Effector memory CD4-positive, alpha-beta T cell (primary cell): ENCODE measurements around the gene FCN2.

Experiments used
- DNase-seq, 3 donors: peaks; one replicate each; pipeline ENCODE4 v3.0.0-alpha.2; 2020
- H3K27ac ChIP-seq: 2 replicates; pipeline ENCODE4 v1.7.0; 2013; ENCODE audit warnings: mild to moderate bottlenecking, low read length, moderate library complexity; ENCODE audit not compliant: insufficient read depth, poor library complexity, severe bottlenecking
- H3K27me3 ChIP-seq: replicated peaks from 2 replicates; pipeline ENCODE4 v1.7.0; 2013; ENCODE audit warnings: mild to moderate bottlenecking, low read length; ENCODE audit not compliant: insufficient read depth, control insufficient read depth, poor library complexity, severe bottlenecking
- H3K36me3 ChIP-seq: 2 replicates; pipeline ENCODE4 v1.7.0; 2013; ENCODE audit warnings: mild to moderate bottlenecking, low read length, moderate library complexity; ENCODE audit not compliant: control insufficient read depth, insufficient read depth
- H3K4me1 ChIP-seq: 2 replicates; pipeline ENCODE4 v1.7.0; 2013; ENCODE audit warnings: low read length, mild to moderate bottlenecking; ENCODE audit not compliant: control insufficient read depth, insufficient read depth, poor library complexity, severe bottlenecking
- H3K4me3 ChIP-seq: 2 replicates; pipeline ENCODE4 v1.7.0; 2013; ENCODE audit warnings: low read length, low read depth, mild to moderate bottlenecking; ENCODE audit not compliant: insufficient read depth, poor library complexity, severe bottlenecking
- H3K9me3 ChIP-seq: 2 replicates; pipeline ENCODE4 v1.7.0; 2013; ENCODE audit warnings: mild to moderate bottlenecking, low read length, moderate library complexity; ENCODE audit not compliant: control insufficient read depth

The FCN2 gene

DNA sequence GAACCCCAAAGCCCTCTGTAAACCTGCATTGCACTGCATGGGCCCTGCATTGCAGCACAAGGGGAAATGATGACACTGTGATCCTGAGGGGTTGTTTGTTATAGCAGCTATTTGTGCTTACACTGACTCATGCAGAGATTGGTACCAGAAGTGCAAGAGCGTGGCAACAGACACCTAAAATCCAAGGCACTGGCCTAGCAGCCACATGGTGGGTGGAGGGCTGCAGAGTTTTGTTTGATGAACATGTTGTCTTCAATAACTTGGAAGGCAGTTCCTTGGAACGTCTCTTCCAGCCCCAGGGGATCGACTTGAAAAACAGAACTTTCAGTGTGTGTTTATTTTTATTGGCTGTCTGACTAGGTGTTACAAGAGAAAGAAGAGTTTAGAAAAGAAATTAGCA is 14.5 kb downstream of the FCN2 start:
- Histone ChIP-seq H3K4me3 (no peak overlapping the region), H3K4me1 (no peaks in the 10 kb centered on the region), H3K27me3 (peaks cover 5% of the 10 kb centered on the region), H3K9me3 (peaks cover 5% of the 10 kb centered on the region), H3K27ac (no peak overlapping the region), H3K36me3 (no peaks in the 10 kb centered on the region)
- no peak for DNase-seq

DNA sequence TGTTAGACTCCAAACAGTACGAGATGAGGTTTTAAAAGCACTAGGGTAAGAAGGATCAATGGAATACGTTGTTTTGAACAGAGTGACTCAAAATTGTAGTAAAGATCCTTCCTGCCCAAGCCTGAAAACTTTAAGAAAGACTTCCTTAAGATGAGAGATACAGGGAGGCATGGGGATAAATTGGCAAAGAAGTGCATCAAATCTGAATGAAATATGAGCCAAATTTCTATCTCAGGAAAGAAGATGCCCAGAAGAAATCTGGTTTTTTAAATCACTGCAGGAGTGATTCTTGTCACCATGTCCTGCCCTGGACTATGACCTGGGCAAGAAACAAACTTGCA is 14.9 kb downstream of the FCN2 start:
- Histone ChIP-seq H3K9me3 (peaks cover 5% of the 10 kb centered on the region), H3K27me3 (peaks cover 5% of the 10 kb centered on the region), H3K4me1 (no peaks in the 10 kb centered on the region), H3K27ac (no peak overlapping the region), H3K4me3 (no peak overlapping the region), H3K36me3 (no peaks in the 10 kb centered on the region)
- DNase-seq: no peak

DNA sequence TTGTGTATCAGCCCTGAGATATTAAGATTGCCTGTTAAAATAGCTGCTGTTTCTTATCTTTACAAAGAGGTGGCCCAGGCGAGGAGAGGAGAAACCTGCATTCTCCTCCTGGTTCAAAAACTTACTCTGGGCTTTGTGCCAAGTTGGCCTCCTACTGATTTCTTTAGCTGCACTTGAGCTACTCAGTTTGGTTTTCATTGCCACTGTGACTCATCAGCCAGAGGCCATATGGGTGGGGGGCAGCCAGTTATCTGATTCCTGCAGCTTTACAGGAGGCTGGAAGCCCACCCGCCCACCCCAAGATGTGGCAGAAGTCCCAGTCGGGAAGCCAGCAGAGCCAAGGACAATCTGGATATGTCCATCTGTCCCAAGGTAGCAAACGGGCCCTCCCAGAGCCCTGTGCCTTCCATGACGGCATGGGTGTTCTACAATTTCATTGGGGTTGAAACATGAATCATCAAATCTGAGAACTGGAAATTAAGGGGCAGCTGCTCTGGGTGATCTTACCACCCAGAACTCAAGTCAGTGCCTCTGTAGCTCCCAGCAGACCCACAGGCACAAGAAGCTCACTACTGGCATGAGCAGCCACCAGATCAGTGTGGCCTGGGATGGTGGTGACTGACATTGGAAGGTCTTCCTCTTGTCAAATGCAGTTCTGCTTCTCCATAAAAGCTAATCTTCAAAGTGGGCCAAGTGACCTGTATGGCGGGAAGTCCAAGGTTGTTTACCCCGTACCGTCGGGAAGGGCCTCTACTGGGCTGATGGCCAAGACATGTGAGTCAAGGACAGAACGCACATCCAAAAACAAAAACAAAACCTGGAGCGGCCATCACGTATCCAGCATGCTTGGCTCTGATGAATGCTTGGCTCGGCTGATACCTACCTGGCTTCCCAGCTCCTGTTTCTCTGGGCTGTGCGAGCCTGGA is 15.6 kb downstream of the FCN2 start:
- H3K4me1 ChIP-seq: no peaks in the 10 kb centered on the region
- H3K9me3 ChIP-seq: peaks cover 5% of the 10 kb centered on the region
- peaks cover 5% of the 10 kb centered on the region for H3K27me3 ChIP-seq
- H3K4me3 ChIP-seq: no peak overlapping the region
- DNase-seq: no peak
- H3K36me3 ChIP-seq: no peaks in the 10 kb centered on the region
- no peak overlapping the region for H3K27ac ChIP-seq

DNA sequence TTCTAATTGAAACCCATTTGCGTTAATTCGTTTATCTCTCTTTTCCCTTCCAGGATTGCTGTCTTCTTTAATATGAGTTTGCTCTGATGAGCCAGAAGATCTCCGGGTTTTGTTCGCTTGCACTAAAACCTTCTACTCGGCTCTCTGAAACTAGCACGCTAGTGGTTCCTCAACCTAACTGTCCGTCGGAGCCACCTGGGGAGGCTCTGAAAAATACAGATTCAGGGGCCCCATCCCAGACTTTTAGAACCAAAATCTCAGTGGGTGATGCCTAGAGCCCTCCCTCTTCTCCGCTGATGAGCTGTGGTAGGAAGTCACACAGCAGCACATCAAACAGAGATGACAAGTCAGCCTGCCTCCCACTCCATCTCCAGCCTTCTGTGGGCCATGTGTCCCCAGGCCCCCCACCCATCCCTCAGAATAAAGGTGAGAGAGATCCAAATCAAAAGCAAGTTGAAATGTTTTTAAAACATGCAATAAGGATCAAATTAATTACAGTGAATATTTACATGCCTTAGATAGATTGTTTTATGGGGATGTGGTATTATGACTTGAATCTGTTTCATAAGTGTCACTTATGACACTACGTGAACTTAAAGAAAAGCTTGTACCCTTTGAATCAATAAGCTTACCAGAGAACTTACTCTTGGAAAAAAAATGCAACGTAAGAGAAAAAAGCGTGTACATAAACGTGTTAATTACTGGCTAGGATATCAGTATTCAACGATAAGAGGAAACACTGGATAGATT is 16.4 kb downstream of the FCN2 start:
- Histone ChIP-seq H3K27ac (no peak overlapping the region), H3K36me3 (no peaks in the 10 kb centered on the region), H3K4me1 (no peaks in the 10 kb centered on the region), H3K27me3 (peaks cover 5% of the 10 kb centered on the region), H3K4me3 (no peak overlapping the region), H3K9me3 (peaks cover 5% of the 10 kb centered on the region)
- DNase-seq: no peak

DNA sequence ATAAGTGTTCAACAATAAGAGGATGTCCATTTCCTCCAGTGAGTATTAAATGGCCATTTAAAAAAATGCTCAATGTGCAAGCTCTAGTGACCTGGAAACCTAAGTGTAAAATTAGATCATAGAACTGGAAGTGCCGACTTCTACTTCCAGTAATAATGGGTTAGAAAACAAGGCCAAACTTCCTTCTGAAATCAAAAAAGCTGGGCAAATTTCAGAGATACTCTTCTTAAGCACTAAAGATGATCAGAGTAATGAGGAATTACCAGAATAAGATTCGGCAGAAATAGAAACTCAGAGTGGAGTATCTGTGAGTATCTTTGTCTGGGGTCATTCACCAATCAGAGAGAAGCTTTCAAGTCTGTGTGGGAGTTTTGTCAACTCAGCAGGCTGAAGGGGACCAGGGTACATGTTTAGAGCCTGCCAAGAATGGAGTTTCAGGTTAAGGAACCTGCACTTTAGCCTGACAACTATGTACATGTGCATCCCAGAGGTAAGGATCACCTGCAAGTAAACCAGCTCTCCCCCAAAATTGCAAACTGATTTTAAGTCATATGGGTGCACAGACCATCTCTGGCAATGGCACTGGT is 17.1 kb downstream of the FCN2 start:
- DNase-seq: no peak
- Histone ChIP-seq H3K9me3 (peaks cover 5% of the 10 kb centered on the region), H3K27ac (no peak overlapping the region), H3K27me3 (no peaks in the 10 kb centered on the region), H3K36me3 (no peaks in the 10 kb centered on the region), H3K4me3 (no peak overlapping the region), H3K4me1 (no peaks in the 10 kb centered on the region)

DNA sequence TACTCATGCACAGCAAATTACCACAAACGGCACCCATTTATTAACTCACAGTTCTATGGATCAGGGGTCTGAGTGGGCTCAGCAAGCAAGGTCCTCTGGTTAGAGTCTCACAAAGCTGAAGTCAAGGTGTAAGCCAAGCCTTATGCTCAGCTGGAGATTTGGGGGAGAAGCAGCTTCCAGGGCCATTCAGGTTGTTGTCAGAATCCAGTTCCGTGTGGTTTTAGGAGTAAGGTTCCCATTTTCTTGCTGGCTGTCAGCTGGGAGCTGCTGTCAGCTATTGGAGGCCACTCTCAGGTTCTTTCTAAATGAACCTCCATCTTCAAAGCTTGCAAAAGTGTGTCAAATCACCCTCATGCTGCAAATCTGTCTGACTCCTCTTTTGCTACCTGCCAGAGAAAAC is 17.7 kb downstream of the FCN2 start:
- no peak overlapping the region for H3K4me3 ChIP-seq
- H3K4me1 ChIP-seq: no peaks in the 10 kb centered on the region
- H3K27me3 ChIP-seq: no peaks in the 10 kb centered on the region
- no peaks in the 10 kb centered on the region for H3K36me3 ChIP-seq
- DNase-seq: no peak
- peaks cover 5% of the 10 kb centered on the region for H3K9me3 ChIP-seq
- H3K27ac ChIP-seq: no peak overlapping the region

DNA sequence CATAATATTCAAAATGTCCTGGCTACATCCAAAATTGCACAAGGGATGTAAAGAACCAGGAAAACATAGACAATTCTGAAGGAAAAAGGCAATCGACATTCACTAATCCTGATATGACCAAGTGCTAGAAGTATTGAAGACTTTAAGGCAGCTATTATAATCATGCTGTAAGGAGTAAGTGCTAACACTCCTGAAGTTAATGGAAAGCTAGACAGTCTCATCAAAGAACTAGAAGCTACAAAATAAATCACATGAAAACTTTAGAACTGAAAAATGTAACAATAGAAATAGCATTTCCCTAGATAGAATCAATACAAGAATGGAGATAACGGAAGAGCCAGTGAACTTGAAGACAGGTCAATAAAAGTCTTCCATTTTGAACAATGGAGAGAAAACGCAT is 18.6 kb downstream of the FCN2 start:
- peaks cover 5% of the 10 kb centered on the region for H3K9me3 ChIP-seq
- H3K27me3 ChIP-seq: no peaks in the 10 kb centered on the region
- H3K36me3 ChIP-seq: no peaks in the 10 kb centered on the region
- no peak overlapping the region for H3K4me3 ChIP-seq
- H3K4me1 ChIP-seq: no peaks in the 10 kb centered on the region
- H3K27ac ChIP-seq: no peak overlapping the region
- DNase-seq: no peak

DNA sequence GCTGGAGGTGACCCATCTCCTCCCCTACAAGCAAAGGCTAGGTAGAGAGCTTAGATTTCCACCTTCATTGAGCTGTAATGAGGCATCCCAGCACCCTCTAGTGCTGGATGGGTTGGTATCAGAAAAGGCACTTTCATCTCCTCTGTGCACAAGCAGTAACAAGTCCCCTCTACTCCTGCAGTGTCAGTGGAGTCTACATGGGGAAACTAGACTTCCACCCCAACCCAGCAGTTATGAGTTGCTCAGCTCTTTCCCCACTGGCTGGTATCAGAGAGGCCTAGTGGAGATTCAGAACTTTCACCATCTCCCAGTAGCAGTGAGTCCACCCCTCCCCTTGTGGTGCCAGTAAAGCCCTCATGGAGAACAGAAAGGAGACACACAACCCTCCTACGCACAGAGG is 19.2 kb downstream of the FCN2 start:
- Histone ChIP-seq H3K4me1 (no peaks in the 10 kb centered on the region), H3K27me3 (no peaks in the 10 kb centered on the region), H3K9me3 (peaks cover 5% of the 10 kb centered on the region), H3K27ac (no peak overlapping the region), H3K36me3 (no peaks in the 10 kb centered on the region), H3K4me3 (no peak overlapping the region)
- DNase-seq: no peak

DNA sequence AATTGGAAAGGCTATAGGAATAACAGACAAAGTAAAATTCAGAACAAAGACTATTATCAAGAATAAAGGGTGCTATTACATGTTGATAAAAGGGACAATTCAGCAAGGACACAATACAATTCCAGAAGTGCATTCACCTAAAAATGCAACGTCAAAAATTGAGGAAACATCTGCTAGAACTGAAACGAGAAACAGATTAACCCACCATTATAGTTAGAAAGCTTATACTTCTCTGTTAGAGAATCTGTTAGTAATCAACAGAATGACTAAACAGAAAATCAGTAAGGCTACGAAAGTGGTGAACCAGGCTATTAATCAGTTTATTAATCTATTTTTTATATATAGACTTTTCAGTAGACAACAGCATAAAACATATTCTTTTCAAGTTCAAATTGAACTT is 22.3 kb downstream of the FCN2 start:
- no peak overlapping the region for H3K4me3 ChIP-seq
- no peaks in the 10 kb centered on the region for H3K27me3 ChIP-seq
- H3K4me1 ChIP-seq: no peaks in the 10 kb centered on the region
- peaks cover 5% of the 10 kb centered on the region for H3K9me3 ChIP-seq
- H3K27ac ChIP-seq: no peak overlapping the region
- H3K36me3 ChIP-seq: no peaks in the 10 kb centered on the region
- no peak for DNase-seq
